ENCODE results near the gene FXN.
"Not testable (repeated sequence)": the region's sequence is repeated elsewhere in the genome, so short reads cannot be mapped to it uniquely, and the experiment has no call there.

Gene FXN

DNA sequence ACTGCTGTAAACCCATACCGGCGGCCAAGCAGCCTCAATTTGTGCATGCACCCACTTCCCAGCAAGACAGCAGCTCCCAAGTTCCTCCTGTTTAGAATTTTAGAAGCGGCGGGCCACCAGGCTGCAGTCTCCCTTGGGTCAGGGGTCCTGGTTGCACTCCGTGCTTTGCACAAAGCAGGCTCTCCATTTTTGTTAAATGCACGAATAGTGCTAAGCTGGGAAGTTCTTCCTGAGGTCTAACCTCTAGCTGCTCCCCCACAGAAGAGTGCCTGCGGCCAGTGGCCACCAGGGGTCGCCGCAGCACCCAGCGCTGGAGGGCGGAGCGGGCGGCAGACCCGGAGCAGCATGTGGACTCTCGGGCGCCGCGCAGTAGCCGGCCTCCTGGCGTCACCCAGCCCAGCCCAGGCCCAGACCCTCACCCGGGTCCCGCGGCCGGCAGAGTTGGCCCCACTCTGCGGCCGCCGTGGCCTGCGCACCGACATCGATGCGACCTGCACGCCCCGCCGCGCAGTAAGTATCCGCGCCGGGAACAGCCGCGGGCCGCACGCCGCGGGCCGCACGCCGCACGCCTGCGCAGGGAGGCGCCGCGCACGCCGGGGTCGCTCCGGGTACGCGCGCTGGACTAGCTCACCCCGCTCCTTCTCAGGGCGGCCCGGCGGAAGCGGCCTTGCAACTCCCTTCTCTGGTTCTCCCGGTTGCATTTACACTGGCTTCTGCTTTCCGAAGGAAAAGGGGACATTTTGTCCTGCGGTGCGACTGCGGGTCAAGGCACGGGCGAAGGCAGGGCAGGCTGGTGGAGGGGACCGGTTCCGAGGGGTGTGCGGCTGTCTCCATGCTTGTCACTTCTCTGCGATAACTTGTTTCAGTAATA is at the start of gene FXN:
FXN (plus strand) TSS at position 315 of the 871 bp plus-strand sequence; CDS start at position 346, 31 bp downstream.
- Histone ChIP-seq H3K27me3 (replicated peaks; ENCODE audit: control insufficient read depth, insufficient read depth, low read length) (no peaks in the 10 kb centered on the region), H3K9me3 (ENCODE audit: control insufficient read depth, low read length) (no peaks in the 10 kb centered on the region), H3K9ac (ENCODE audit: low read length) (peak within 1 kb of the TSS; percentile 99), H3K36me3 (ENCODE audit: control insufficient read depth, insufficient read depth, low read length, severe bottlenecking) (no peaks in the 10 kb centered on the region), H3K4me3 (ENCODE audit: low read length) (peak within 1 kb of the TSS; percentile 98), H3K4me1 (ENCODE audit: control insufficient read depth, insufficient read depth, low read length) (peaks cover 10% of the 10 kb centered on the region)
- DNase-seq (ENCODE audit: low read depth): peak; percentile 88

DNA sequence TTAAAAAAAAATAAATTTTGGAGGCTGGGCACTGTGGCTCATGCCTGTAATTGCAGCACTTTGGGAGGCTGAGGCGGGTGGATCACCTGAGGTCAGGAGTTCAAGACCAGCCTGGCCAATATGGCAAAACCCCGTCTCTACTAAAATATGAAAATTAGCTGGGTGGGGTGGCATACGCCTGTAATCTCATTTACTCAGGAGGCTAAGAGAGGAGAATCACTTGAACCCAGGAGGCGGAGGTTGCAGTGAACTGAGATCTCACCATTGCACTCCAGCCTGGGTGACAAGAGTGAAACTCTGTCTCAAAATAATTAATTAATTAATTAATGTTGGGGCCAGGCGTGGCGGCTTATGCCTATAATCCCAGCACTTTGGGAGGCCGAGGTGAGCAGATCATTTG is 48.6 kb upstream of the FXN start:
- H3K9ac ChIP-seq (ENCODE audit: low read length); DNase-seq (ENCODE audit: low read depth); H3K4me1 ChIP-seq (ENCODE audit: control insufficient read depth, insufficient read depth, low read length); H3K36me3 ChIP-seq (ENCODE audit: control insufficient read depth, insufficient read depth, low read length, severe bottlenecking); H3K9me3 ChIP-seq (ENCODE audit: control insufficient read depth, low read length); H3K4me3 ChIP-seq (ENCODE audit: low read length); H3K27me3 ChIP-seq (replicated peaks; ENCODE audit: control insufficient read depth, insufficient read depth, low read length): not testable (repeated sequence)

DNA sequence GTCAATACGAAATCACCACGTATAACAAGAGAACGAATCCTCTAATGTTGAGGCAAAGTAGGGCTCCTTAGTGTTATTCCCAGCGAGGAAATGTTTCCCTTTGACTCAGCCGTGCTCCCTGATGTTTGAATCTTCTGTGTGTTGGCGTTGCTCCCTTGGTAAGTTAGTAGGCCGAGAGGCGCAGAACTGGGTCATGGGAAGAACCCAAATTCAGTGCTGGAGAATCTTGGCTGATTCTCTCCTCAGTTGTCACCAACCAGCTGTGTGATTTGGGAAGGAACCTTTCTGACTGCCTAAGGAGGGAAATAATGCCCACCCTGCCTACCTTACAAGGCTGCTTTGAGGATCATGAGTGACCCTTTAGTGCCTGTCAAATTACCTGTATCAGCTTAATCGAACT is 44.1 kb upstream of the FXN start:
- DNase-seq (ENCODE audit: low read depth): no peak
- Histone ChIP-seq H3K9ac (ENCODE audit: low read length) (no peak overlapping the region), H3K4me3 (ENCODE audit: low read length) (no peak overlapping the region), H3K4me1 (ENCODE audit: control insufficient read depth, insufficient read depth, low read length) (no peaks in the 10 kb centered on the region), H3K36me3 (ENCODE audit: control insufficient read depth, insufficient read depth, low read length, severe bottlenecking) (no peaks in the 10 kb centered on the region), H3K9me3 (ENCODE audit: control insufficient read depth, low read length) (no peaks in the 10 kb centered on the region), H3K27me3 (replicated peaks; ENCODE audit: control insufficient read depth, insufficient read depth, low read length) (peaks cover 6% of the 10 kb centered on the region)

DNA sequence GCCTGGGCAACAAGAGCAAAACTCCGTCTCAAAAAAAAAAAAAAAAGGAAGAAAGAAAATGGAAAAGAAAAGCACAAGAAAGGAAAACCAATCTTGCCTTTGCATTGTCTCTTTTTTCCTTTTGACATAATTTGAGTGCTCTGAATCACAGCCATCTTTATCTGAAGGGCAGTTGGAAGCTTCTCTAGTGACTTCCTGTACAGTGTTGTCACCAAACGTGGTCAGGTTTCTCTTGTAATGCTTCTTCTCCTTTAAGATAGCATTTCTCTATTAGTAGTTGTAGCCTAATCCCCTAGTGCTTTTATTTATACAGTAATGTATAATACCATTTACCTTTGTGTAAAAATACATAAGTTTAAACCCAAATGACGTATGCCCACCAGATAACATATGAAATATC is 39.8 kb upstream of the FXN start:
- DNase-seq (ENCODE audit: low read depth): no peak
- no peaks in the 10 kb centered on the region for H3K9me3 ChIP-seq (ENCODE audit: control insufficient read depth, low read length)
- H3K9ac ChIP-seq (ENCODE audit: low read length): no peak overlapping the region
- no peaks in the 10 kb centered on the region for H3K36me3 ChIP-seq (ENCODE audit: control insufficient read depth, insufficient read depth, low read length, severe bottlenecking)
- no peak overlapping the region for H3K4me3 ChIP-seq (ENCODE audit: low read length)
- H3K4me1 ChIP-seq (ENCODE audit: control insufficient read depth, insufficient read depth, low read length): no peaks in the 10 kb centered on the region
- peaks cover 15% of the 10 kb centered on the region for H3K27me3 ChIP-seq (replicated peaks; ENCODE audit: control insufficient read depth, insufficient read depth, low read length)

DNA sequence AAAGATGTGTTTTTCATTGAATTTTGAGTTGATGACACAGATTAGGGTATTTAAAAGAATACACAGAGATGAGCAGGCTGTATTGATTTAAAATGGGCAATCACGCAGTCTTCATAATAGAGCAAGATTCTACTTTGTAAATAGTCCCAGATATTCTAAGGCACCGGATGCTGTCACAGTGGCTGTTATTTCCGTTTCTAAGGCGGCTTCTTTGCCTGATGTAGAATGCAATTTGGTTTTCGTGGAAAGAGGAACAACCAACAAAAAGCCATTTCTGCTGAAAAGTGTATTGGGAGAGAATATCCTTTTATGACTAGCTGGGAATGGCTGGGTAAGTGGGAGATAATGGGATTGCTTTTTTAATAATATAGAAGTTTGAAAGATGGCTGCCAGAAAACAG is 39.1 kb upstream of the FXN start:
- H3K9ac ChIP-seq (ENCODE audit: low read length): no peak overlapping the region
- no peaks in the 10 kb centered on the region for H3K4me1 ChIP-seq (ENCODE audit: control insufficient read depth, insufficient read depth, low read length)
- H3K27me3 ChIP-seq (replicated peaks; ENCODE audit: control insufficient read depth, insufficient read depth, low read length): peaks cover 19% of the 10 kb centered on the region
- H3K9me3 ChIP-seq (ENCODE audit: control insufficient read depth, low read length): no peaks in the 10 kb centered on the region
- DNase-seq (ENCODE audit: low read depth): no peak
- no peak overlapping the region for H3K4me3 ChIP-seq (ENCODE audit: low read length)
- no peaks in the 10 kb centered on the region for H3K36me3 ChIP-seq (ENCODE audit: control insufficient read depth, insufficient read depth, low read length, severe bottlenecking)

DNA sequence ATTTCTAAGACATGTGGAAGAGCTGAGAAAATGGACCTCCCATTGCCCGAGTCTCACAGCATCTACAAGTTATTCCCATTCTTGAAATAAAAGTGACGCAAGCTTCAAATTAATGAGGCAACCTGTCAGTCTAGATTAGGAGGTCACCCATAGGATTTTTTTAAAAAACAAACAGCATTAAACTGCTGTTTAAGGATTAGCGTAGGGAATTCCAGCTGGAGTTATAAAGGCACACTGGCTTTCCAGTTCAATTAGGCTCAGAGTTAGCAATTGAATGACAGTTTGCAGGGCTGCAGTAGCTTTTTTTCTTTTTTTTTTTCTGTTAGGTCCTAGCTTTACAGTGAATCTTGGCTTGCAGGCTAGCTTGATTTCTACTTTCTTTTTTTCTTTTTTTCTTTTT is 37.9 kb upstream of the FXN start:
- DNase-seq (ENCODE audit: low read depth): no peak
- Histone ChIP-seq H3K4me1 (ENCODE audit: control insufficient read depth, insufficient read depth, low read length) (no peaks in the 10 kb centered on the region), H3K36me3 (ENCODE audit: control insufficient read depth, insufficient read depth, low read length, severe bottlenecking) (no peaks in the 10 kb centered on the region), H3K4me3 (ENCODE audit: low read length) (no peak overlapping the region), H3K9ac (ENCODE audit: low read length) (no peak overlapping the region), H3K27me3 (replicated peaks; ENCODE audit: control insufficient read depth, insufficient read depth, low read length) (peaks cover 20% of the 10 kb centered on the region), H3K9me3 (ENCODE audit: control insufficient read depth, low read length) (no peaks in the 10 kb centered on the region)

DNA sequence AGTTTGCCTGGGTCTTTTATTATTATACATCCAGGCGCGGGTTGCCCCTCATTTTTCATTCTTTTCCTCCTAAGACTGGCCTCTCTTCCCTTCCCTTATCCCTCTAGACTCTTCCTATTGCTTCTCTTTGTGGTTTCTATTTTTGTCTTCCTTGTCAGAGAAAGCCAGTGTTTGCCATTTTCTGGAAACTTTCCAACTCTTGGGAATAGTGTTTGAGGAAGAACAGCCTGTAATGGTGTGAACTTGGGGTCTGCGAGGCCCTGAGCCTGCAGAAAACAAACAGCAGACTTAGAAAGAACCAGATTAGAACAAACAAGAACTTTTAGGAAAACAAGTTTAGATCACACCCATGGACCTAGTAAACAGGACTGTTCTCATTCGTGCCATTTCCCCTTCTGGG is 37.2 kb upstream of the FXN start:
- DNase-seq (ENCODE audit: low read depth): no peak
- H3K36me3 ChIP-seq (ENCODE audit: control insufficient read depth, insufficient read depth, low read length, severe bottlenecking): no peaks in the 10 kb centered on the region
- peaks cover 20% of the 10 kb centered on the region for H3K27me3 ChIP-seq (replicated peaks; ENCODE audit: control insufficient read depth, insufficient read depth, low read length)
- no peak overlapping the region for H3K4me3 ChIP-seq (ENCODE audit: low read length)
- no peaks in the 10 kb centered on the region for H3K4me1 ChIP-seq (ENCODE audit: control insufficient read depth, insufficient read depth, low read length)
- no peak overlapping the region for H3K9ac ChIP-seq (ENCODE audit: low read length)
- H3K9me3 ChIP-seq (ENCODE audit: control insufficient read depth, low read length): no peaks in the 10 kb centered on the region

DNA sequence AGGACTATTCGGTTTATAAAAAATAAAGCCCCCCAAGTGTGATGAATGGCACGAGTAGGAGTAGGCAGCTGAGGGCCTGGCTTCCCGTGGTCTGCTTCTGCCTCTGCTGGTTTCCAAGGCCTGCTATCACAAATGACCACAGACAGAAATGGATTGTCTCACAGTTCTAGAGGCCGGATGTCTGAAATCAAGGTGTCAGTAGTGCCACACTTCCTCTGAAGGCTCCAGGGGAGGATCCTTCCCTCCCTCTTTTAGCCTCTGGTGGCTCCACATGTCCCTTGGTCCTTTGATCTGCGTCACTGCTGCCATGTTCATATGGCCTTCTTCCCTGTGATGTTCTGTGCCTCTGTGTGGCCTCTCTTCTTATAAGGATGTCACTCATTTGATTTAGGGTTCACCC is 36.7 kb upstream of the FXN start:
- Histone ChIP-seq H3K9ac (ENCODE audit: low read length) (no peak overlapping the region), H3K9me3 (ENCODE audit: control insufficient read depth, low read length) (no peaks in the 10 kb centered on the region), H3K36me3 (ENCODE audit: control insufficient read depth, insufficient read depth, low read length, severe bottlenecking) (no peaks in the 10 kb centered on the region), H3K27me3 (replicated peaks; ENCODE audit: control insufficient read depth, insufficient read depth, low read length) (peaks cover 20% of the 10 kb centered on the region), H3K4me3 (ENCODE audit: low read length) (no peak overlapping the region), H3K4me1 (ENCODE audit: control insufficient read depth, insufficient read depth, low read length) (no peaks in the 10 kb centered on the region)
- no peak for DNase-seq (ENCODE audit: low read depth)

DNA sequence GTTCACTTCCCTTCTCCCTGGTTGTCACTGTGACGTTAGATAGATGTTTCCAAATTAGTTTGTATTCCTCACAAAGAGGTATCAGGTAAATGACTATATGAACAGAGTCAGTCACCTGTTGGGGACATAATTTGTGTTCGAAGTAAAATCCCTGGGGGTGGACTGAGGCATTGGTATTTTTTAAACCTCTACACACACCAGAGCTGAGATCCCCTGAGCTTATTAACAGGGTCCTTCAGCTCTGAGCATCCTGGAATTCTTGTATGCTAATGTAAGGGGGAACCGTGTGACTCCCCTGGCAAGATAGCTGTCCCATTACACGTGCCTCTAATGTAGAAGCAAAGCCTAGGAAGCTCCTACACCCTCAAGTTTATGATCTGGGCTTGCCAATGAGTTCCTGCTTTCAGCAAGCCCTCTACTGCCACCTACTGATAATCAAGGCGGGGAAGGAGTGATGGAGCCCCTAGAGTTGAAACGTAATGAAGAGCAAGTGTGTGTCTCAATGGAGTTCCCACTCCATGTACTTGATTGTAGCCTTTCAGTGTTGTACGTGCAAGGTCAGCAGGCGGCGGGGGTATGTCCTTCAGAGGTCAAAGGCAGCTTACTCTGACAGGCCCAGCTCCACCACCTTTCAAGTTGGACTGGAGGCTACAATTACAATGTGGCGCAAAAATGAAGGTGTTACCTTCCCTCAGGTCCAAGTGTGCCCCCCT is 36.0 kb upstream of the FXN start:
- no peaks in the 10 kb centered on the region for H3K4me1 ChIP-seq (ENCODE audit: control insufficient read depth, insufficient read depth, low read length)
- H3K9me3 ChIP-seq (ENCODE audit: control insufficient read depth, low read length): no peaks in the 10 kb centered on the region
- H3K27me3 ChIP-seq (replicated peaks; ENCODE audit: control insufficient read depth, insufficient read depth, low read length): peaks cover 24% of the 10 kb centered on the region
- H3K36me3 ChIP-seq (ENCODE audit: control insufficient read depth, insufficient read depth, low read length, severe bottlenecking): no peaks in the 10 kb centered on the region
- peak; percentile 82 for DNase-seq (ENCODE audit: low read depth)
- H3K4me3 ChIP-seq (ENCODE audit: low read length): no peak overlapping the region
- no peak overlapping the region for H3K9ac ChIP-seq (ENCODE audit: low read length)

DNA sequence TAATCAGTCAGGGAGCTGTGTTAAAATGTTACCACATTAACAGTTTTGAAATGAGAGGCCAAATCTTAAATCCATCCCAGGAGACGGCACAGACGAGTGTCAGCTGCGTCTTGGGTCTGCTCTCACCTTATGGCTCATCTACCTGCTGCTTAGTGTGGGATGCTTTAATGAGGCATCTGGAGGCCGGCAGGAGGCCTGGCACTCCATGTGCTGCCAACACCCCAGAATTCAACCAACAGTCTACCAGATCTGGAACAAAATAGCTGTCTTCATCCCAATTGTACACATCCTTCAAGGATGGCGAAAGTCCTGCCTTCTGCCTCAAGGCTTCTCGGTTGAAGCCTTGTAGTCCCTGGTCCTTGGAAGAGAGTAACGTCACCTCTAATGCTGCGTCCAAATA is 33.6 kb upstream of the FXN start:
- Histone ChIP-seq H3K9me3 (ENCODE audit: control insufficient read depth, low read length) (no peaks in the 10 kb centered on the region), H3K4me1 (ENCODE audit: control insufficient read depth, insufficient read depth, low read length) (no peaks in the 10 kb centered on the region), H3K36me3 (ENCODE audit: control insufficient read depth, insufficient read depth, low read length, severe bottlenecking) (no peaks in the 10 kb centered on the region), H3K9ac (ENCODE audit: low read length) (no peak overlapping the region), H3K4me3 (ENCODE audit: low read length) (no peak overlapping the region), H3K27me3 (replicated peaks; ENCODE audit: control insufficient read depth, insufficient read depth, low read length) (peaks cover 18% of the 10 kb centered on the region)
- no peak for DNase-seq (ENCODE audit: low read depth)

DNA sequence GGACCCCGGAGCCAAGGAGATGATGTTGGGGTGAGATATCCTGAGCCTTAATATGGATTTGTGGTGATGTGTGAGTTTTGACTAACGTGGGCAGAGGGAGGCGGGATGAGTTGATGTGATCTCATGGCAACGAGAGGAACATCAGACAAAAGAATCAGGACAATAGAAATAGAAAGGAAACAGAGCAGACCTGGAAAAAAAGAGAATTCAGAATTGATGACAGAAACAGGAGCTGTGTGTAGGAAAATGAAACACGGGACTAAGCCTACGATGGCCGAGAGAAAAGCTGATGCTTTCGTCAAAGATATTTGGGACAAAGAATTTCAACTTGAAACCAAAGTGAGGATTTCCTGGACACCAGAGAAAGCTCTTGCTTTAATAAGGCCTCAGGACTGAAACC is 32.5 kb upstream of the FXN start:
- peaks cover 20% of the 10 kb centered on the region for H3K27me3 ChIP-seq (replicated peaks; ENCODE audit: control insufficient read depth, insufficient read depth, low read length)
- no peaks in the 10 kb centered on the region for H3K4me1 ChIP-seq (ENCODE audit: control insufficient read depth, insufficient read depth, low read length)
- no peak for DNase-seq (ENCODE audit: low read depth)
- H3K9ac ChIP-seq (ENCODE audit: low read length): no peak overlapping the region
- no peaks in the 10 kb centered on the region for H3K9me3 ChIP-seq (ENCODE audit: control insufficient read depth, low read length)
- H3K36me3 ChIP-seq (ENCODE audit: control insufficient read depth, insufficient read depth, low read length, severe bottlenecking): no peaks in the 10 kb centered on the region
- no peak overlapping the region for H3K4me3 ChIP-seq (ENCODE audit: low read length)
